Testis (tissue), 2 donors: ENCODE results near the gene MTMR3.

ENCODE experiments used
- CTCF ChIP-seq, 3 experiments: fragments of 450-650 bp in 2 of 3; fragments of 200-600 bp in 1 of 3; sonication (generic) in 1 of 3; IDR thresholded peaks; one replicate each; pipeline ENCODE4 v1.5.1; 2016 to 2019; ENCODE audit warnings: antibody characterized with exemption in 3 of 3, mild to moderate bottlenecking in 2 of 3, moderate library complexity in 1 of 3
- POLR2A ChIP-seq: fragments of 450-650 bp; IDR thresholded peaks from one replicate; pipeline ENCODE4 v1.6.1; 2017; ENCODE audit warnings: antibody characterized with exemption, mild to moderate bottlenecking, moderate library complexity

DNA sequence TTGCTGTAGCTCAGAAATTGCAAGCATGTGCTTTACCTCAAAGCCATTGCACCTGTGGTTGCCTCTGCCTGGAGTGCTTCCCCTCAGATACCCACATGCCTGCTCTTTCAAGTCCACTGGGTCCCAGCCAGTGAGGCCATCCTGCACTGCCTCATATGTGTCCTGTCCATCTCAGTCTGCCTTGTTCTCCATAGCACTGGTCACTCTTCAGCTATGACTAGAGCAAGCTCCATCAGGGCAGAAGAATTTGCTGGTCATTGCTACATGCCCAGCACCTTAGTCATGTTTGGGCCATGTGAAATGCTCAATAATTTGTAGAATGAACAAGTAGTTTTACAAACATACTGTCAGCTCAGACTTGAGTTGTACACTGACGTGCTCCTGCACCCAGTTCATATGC is 132.9 kb downstream of the MTMR3 start:
- TF ChIP-seq POLR2A, result no peak
- no peak for TF ChIP-seq CTCF (IDR thresholded peaks at IDR 0.05)
